GM19025 (cell line): ENCODE measurements around the gene NAA35.

ENCODE experiments used
- ATAC-seq: cut with Tn5 transposase; IDR thresholded peaks from one replicate; pipeline ENCODE4 v1.9.1; 2021; ENCODE audit warnings: mild to moderate bottlenecking, low read depth, moderate library complexity; ENCODE audit not compliant: unreplicated experiment

The NAA35 gene

DNA sequence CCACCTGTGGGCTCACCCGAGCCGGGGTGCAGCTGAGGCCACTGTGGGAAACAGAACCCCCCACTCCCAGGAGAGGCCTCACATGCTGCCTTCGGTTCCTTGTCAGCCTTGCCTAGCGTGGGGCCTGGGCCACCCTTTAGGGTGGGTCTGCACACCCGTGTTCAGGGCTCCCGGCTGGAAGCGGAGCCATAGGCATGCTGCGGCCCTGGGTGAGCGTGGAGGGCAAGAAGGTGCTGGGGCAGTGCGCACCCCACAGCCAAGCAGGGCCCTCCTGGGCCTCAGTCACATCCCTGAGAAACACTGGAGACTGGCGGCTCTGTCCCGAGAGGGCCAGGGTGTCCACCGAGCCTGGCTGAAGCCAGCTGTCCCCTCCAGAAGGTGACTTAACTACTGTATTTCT is 116.5 kb downstream of the NAA35 start:
- no peak for ATAC-seq

DNA sequence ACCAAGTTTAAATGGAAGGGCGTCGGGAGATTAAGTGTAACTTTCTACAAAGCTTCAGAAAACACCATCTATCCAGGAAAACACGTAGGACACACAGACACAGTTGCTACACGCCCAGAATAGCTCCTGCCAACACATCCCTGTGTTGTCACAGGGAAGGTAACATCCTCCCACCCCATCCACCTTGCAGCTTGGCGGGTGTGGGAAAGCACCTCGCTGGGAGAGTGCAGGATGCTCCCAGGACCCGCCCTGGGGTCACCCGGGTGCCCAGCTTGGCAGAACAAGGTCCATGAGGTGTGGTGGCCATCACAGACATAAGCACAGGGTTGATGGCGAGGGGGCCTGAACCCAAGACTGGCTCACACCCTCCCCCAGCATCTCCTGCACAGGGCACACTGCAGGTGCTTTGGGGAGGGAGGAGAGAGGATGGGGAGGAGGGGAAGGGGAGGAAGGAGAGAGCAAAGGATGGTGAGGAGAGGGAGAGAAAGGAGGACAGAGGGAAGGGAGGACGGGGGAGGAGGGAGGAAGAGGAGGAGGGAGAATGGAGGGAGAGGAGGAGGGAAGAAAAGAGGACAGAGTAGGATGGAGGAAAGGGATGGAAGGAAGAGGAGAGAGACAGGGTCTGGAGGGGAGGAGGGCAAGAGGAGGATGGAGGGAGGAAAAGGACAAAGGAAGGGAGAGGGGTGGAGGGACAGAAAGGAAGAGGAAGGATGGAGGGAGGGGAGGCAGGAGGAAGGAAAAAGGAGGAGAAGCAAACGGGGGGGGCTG is 121.2 kb downstream of the NAA35 start:
- ATAC-seq = no peak

DNA sequence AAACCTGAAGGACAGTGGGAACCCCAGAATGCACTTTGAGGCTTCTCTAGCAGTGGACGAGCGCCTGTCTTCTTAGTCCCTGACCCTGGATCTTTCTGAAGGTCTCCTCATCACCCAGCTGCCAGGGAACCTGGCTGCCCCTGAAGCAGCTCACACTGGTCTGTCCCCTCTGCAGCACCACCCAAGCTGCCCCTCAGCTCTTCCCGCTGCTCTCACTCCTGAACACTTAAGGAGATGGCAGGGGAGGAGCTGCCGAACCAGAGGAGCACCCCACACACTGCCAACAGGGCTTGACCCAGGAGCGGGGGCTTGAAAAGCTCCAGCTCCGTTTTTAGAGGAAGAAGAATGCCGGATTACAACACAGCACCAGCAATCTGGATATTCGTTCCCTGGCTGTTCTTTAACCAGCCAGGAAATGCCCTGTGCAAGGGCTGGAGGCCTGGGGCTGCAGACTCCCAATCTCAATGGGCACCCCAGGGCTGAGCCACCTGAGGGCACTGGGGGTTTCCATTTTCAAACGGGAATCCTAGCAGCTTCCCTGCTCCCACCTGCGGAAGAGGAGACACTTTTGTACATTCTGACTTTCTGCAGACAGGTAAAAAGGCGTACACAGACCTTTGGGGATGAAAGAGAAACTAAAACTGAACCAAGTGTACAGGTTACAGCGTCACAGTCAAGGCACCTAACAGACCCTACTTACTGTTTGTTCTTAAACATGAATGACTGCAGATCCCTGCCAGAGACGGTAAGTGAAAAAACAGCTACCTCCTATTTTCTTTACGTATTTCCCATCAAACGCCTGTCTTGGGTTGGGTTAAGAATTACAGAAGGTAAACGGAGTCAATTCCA is 122.1 kb downstream of the NAA35 start:
- ATAC-seq = no peak

DNA sequence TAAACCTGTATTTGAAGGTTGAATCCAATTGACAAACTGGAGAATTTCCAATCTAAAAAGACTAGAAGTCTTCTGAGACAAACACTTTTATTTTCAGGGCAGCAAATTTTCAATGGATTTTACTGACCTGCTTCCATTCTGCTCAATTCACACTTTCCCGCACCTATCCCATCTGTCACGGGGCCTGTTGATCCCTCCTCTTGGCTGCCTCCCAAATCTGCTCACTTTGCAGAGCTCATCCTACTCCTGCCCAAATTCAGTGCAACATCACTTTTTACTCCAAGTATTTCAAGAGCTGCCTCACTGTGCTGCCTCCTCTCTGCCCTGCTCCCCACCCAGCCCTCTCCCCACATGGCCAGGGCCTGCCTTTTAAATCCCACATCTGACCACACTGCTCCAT is 123.3 kb downstream of the NAA35 start:
- ATAC-seq = no peak

DNA sequence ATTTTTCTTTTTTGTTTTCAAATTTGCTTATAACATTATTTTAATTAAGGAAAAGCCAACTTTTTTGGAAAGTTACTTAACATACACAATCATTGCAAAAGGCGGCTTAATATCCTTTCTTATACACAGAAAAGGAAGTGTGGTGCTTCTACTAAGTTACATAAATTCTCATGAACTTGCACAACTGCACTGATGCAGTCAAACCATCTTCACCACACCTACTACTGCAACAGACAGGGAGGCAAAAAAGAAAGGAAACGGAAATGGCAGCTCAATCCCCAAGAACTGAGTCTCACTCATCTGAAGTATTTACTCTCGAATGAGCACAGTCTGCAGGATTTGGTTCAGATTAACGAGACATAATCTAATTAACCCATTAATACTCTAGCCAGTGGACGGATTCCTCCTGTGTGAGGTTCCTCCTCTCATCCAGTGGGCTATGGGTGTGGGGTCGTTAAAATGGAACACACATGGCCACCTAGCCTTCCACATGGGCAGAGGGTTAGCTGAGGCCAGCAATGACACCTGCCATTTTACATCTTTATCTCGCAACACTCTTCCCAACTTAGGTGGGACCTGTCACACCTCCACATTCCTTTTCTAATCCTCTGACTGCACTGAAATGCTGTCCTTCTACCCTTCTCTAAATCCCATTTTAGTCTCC is 128.4 kb downstream of the NAA35 start:
- ATAC-seq = no peak
